H1 (cell line): Measurements from ENCODE around the gene UBTD2. TPM values are rescaled to one million over a fixed set of nuclear protein-coding genes. Genes with fewer than 3 reads are reported as not detected.

Experiments used
- CTCF ChIA-PET: fragments of 300-600 bp; sonication (Branson Sonifier 250); formaldehyde crosslinking; loops from one replicate; lab custom pipeline; 2021; ENCODE audit not compliant: partially characterized antibody; lab: Charles Lee
- POLR2A ChIA-PET: fragments of 300-600 bp; sonication (Branson Sonifier 250); formaldehyde crosslinking; loops from one replicate; lab custom pipeline; 2021; ENCODE audit warnings: inconsistent platforms; ENCODE audit not compliant: partially characterized antibody; lab: Charles Lee
- DNase-seq, 2 experiments: peaks; one replicate each; pipeline versions ENCODE4 v3.0.0 to v3.0.0-alpha.2; 2010 to 2022; ENCODE audit warnings: low spot score in 2 of 2, low read depth in 1 of 2, mixed read lengths in 1 of 2
- FAIRE-seq: peaks from 2 replicates; lab custom pipeline; 2011; peaks lifted over from hg19 to GRCh38; lab: Jason Lieb, UNC
- H2AFZ ChIP-seq: 2 replicates; pipeline ENCODE4 v1.8.1; 2012; ENCODE audit warnings: low read length, inconsistent platforms
- H2AK5ac ChIP-seq: 2 replicates; pipeline ENCODE4 v1.6.1; 2013; ENCODE audit warnings: low read depth, low read length
- H2BK120ac ChIP-seq: replicated peaks from 2 replicates; pipeline ENCODE3; 2013; ENCODE audit warnings: low read depth, low read length, inconsistent platforms
- H2BK12ac ChIP-seq: 2 replicates; pipeline ENCODE4 v1.6.1; 2013; ENCODE audit warnings: low read depth, low read length
- H2BK15ac ChIP-seq: 2 replicates; pipeline ENCODE4 v1.6.1; 2013; ENCODE audit warnings: low read length
- H2BK20ac ChIP-seq: 2 replicates; pipeline ENCODE4 v1.6.1; 2013; ENCODE audit warnings: low read length
- H2BK5ac ChIP-seq: 2 replicates; pipeline ENCODE4 v1.6.1; 2013; ENCODE audit warnings: low read depth, low read length
- H3K14ac ChIP-seq: 2 replicates; pipeline ENCODE4 v1.6.1; 2013; ENCODE audit warnings: inconsistent platforms; ENCODE audit not compliant: insufficient read length
- H3K18ac ChIP-seq: 2 replicates; pipeline ENCODE4 v1.6.1; 2013; ENCODE audit warnings: low read length; ENCODE audit errors: extremely low read depth
- H3K23ac ChIP-seq: 2 replicates; pipeline ENCODE4 v1.6.1; 2013; ENCODE audit warnings: inconsistent platforms; ENCODE audit not compliant: insufficient read length
- H3K23me2 ChIP-seq: 2 replicates; pipeline ENCODE4 v1.6.1; 2013; ENCODE audit warnings: low read depth, low read length
- H3K27ac ChIP-seq: 2 replicates; pipeline ENCODE4 v1.6.1; 2011; ENCODE audit warnings: low read depth, low read length, inconsistent platforms
- H3K27me3 ChIP-seq, 4 experiments: replicated peaks in 1 of 4; 1 replicate in 1 of 4; 2 replicates in 3 of 4; pipeline versions ENCODE4 v1.6.1 to v1.8.1; 2011 to 2013; ENCODE audit warnings: low read length in 3 of 4, mild to moderate bottlenecking in 3 of 4, inconsistent platforms in 2 of 4, mixed read lengths in 2 of 4, moderate library complexity in 1 of 4; ENCODE audit not compliant: control insufficient read depth in 3 of 4, insufficient read depth in 3 of 4; ENCODE audit errors: extremely low read depth in 1 of 4
- H3K36me3 ChIP-seq, 4 experiments: 2 replicates each; pipeline versions ENCODE4 v1.6.1 to v1.8.1; 2011 to 2013; ENCODE audit warnings: mild to moderate bottlenecking in 4 of 4, low read length in 3 of 4, moderate library complexity in 2 of 4, control low read depth in 1 of 4, inconsistent platforms in 1 of 4; ENCODE audit not compliant: insufficient read depth in 4 of 4, control insufficient read depth in 2 of 4
- H3K4ac ChIP-seq: replicated peaks from 2 replicates; pipeline ENCODE3; 2013; ENCODE audit warnings: low read length, low read depth, mixed read lengths, inconsistent platforms; ENCODE audit not compliant: insufficient read length
- H3K4me1 ChIP-seq, 4 experiments: replicated peaks in 1 of 4; 1 replicate in 1 of 4; 2 replicates in 3 of 4; pipeline versions ENCODE4 v1.6.1 to v1.8.1; 2011 to 2013; ENCODE audit warnings: low read length in 3 of 4, inconsistent platforms in 2 of 4, mixed read lengths in 1 of 4; ENCODE audit not compliant: insufficient read depth in 4 of 4, control insufficient read depth in 3 of 4
- H3K4me2 ChIP-seq, 2 experiments: 2 replicates each; pipeline versions ENCODE4 v1.6.1 to v1.8.1; 2011 to 2013; ENCODE audit warnings: low read depth in 2 of 2, low read length in 2 of 2, control low read depth in 1 of 2, inconsistent platforms in 1 of 2, mild to moderate bottlenecking in 1 of 2; ENCODE audit not compliant: insufficient read depth in 1 of 2
- H3K4me3 ChIP-seq, 4 experiments: fragments of 200-600, 300-600 bp in 1 of 4; sonication (generic), shearing (Covaris generic), sonication (Bioruptor Twin) in 1 of 4; 2 replicates each; pipeline versions ENCODE4 v1.5.1 to v1.8.1; 2011 to 2016; ENCODE audit warnings: low read length in 4 of 4, low read depth in 3 of 4, control low read depth in 2 of 4, inconsistent platforms in 2 of 4, mild to moderate bottlenecking in 2 of 4, mixed read lengths in 1 of 4, moderate library complexity in 1 of 4; ENCODE audit not compliant: insufficient read depth in 2 of 4; ENCODE audit errors: extremely low read depth in 1 of 4
- H3K56ac ChIP-seq: replicated peaks from 2 replicates; pipeline ENCODE3; 2013; ENCODE audit warnings: low read depth, mild to moderate bottlenecking, mixed read lengths, low read length, inconsistent platforms; ENCODE audit not compliant: insufficient read length
- H3K79me1 ChIP-seq: 2 replicates; pipeline ENCODE4 v1.6.1; 2013; ENCODE audit warnings: low read depth, low read length, control low read depth
- H3K79me2 ChIP-seq, 2 experiments: 2 replicates each; pipeline versions ENCODE4 v1.6.1 to v1.8.1; 2012 to 2013; ENCODE audit warnings: low read length in 2 of 2, mild to moderate bottlenecking in 2 of 2, inconsistent platforms in 1 of 2; ENCODE audit not compliant: insufficient read depth in 2 of 2, control insufficient read depth in 1 of 2
- H3K9ac ChIP-seq, 4 experiments: replicated peaks in 1 of 4; 1 replicate in 1 of 4; 2 replicates in 3 of 4; pipeline versions ENCODE4 v1.6.1 to v1.8.1; 2011 to 2013; ENCODE audit warnings: low read depth in 3 of 4, low read length in 3 of 4, control low read depth in 2 of 4, mild to moderate bottlenecking in 2 of 4, moderate library complexity in 2 of 4, inconsistent platforms in 1 of 4; ENCODE audit errors: extremely low read depth in 1 of 4
- H3K9me3 ChIP-seq, 2 experiments: 2 replicates each; pipeline versions ENCODE4 v1.6.1 to v1.8.1; 2012 to 2013; ENCODE audit warnings: mild to moderate bottlenecking in 2 of 2, moderate library complexity in 2 of 2, control low read depth in 1 of 2, inconsistent platforms in 1 of 2, low read depth in 1 of 2, low read length in 1 of 2, mixed read lengths in 1 of 2; ENCODE audit not compliant: insufficient read depth in 2 of 2
- H4K20me1 ChIP-seq, 2 experiments: replicated peaks in 1 of 2; 2 replicates each; pipeline versions ENCODE3 to v1.8.1; 2011 to 2013; ENCODE audit warnings: inconsistent platforms in 2 of 2, low read length in 2 of 2, mild to moderate bottlenecking in 1 of 2; ENCODE audit not compliant: insufficient read depth in 2 of 2, control insufficient read depth in 1 of 2
- H4K5ac ChIP-seq: 2 replicates; pipeline ENCODE4 v1.6.1; 2013; ENCODE audit warnings: low read length, low read depth, mixed read lengths, inconsistent platforms; ENCODE audit not compliant: insufficient read length
- H4K8ac ChIP-seq: 2 replicates; pipeline ENCODE4 v1.8.0; 2013; ENCODE audit warnings: mild to moderate bottlenecking, moderate library complexity, low read length, inconsistent platforms; ENCODE audit not compliant: insufficient read depth; ENCODE audit errors: extremely low read depth
- H4K91ac ChIP-seq: replicated peaks from 2 replicates; pipeline ENCODE3; 2013; ENCODE audit warnings: low read length, mixed read lengths, inconsistent platforms; ENCODE audit not compliant: insufficient read length
- CTBP2 ChIP-seq: IDR thresholded peaks from 2 replicates; pipeline ENCODE4 v1.7.0; 2011; ENCODE audit warnings: borderline replicate concordance, mild to moderate bottlenecking, moderate library complexity, mixed read lengths, low read length; ENCODE audit not compliant: insufficient read depth, insufficient read length
- JUN ChIP-seq: IDR thresholded peaks from 2 replicates; pipeline ENCODE4 v1.6.1; 2011; ENCODE audit warnings: low read depth, mild to moderate bottlenecking, improper control_type of control experiment, low read length
- KDM5A ChIP-seq: fragments of 200-600 bp; IDR thresholded peaks from 2 replicates; pipeline ENCODE4 v1.7.1; 2012; ENCODE audit warnings: mild to moderate bottlenecking, low read length, inconsistent platforms, mixed read lengths
- POLR2AphosphoS5 ChIP-seq: IDR thresholded peaks from 2 replicates; pipeline ENCODE4 v1.6.1; 2011; ENCODE audit warnings: low read depth, low read length
- RXRA ChIP-seq: IDR thresholded peaks from 2 replicates; pipeline ENCODE4 v1.6.1; 2011; ENCODE audit warnings: low read depth, mild to moderate bottlenecking, low read length, moderate library complexity; ENCODE audit not compliant: insufficient read depth
- SIX5 ChIP-seq: IDR thresholded peaks from 2 replicates; pipeline ENCODE4 v1.6.1; 2011; ENCODE audit warnings: mild to moderate bottlenecking, low read depth, low read length
- ZNF274 ChIP-seq: IDR thresholded peaks from 2 replicates; pipeline ENCODE4 v1.7.0; 2012; ENCODE audit warnings: low read length, borderline replicate concordance; ENCODE audit errors: extremely low read depth
- WGBS, 2 experiments: shearing (Covaris generic) in 1 of 2; methylation state at CpG; one replicate each; pipeline versions ENCODE4 v1.1.6 to v1.1.7; 2013 to 2015; ENCODE audit warnings: low lambda C conversion rate in 2 of 2, mixed read lengths in 2 of 2, inconsistent platforms in 1 of 2, low coverage in 1 of 2, missing lambda C conversion rate in 1 of 2; ENCODE audit not compliant: insufficient replicate concordance in 2 of 2, insufficient coverage in 1 of 2, insufficient read length in 1 of 2; ENCODE audit errors: extremely low coverage in 1 of 2, missing lambda C conversion rate in 1 of 2; 5-methylcytosine and 5-hydroxymethylcytosine counted together
- polyA plus RNA-seq, 7 experiments: library from polyadenylated mRNA; depleted of rRNA in 3 of 7; stranded (reverse) in 5 of 7; unstranded in 2 of 7; fragments of >200 nt in 5 of 7; fragments of 200-250 nt in 2 of 7; gene quantifications; 1 replicate in 5 of 7; 2 replicates in 1 of 7; 4 replicates in 1 of 7; pipeline versions ENCODE4 v1.2.1 to v1.2.3, GENCODE V29; 2011 to 2013; ENCODE audit warnings: missing spikeins in 2 of 7, mixed read lengths in 2 of 7
- total RNA-seq: library from RNA; stranded (reverse); fragmentation: NEBNext Ultra II Directional; extraction: Animal tissue kit (Norgen Biotek cat#: 25700); gene quantifications from 2 replicates; pipeline ENCODE4 v1.2.1, GENCODE V29; 2021

UBTD2 gene
- total and polyA plus RNA-seq, 2 of the 8 experiments (the other 6 are each of a cell fraction or from before 2014, with no cell fraction given): 14.5 to 39.2 TPM

GRCh38 chr5:172162987-172163343 is 120.6 kb downstream of the UBTD2 start:
- H3K14ac ChIP-seq: no peak overlapping the region
- ChIA-PET CTCF (interaction anchor here (0.6 to 5.6 kb wide), 5 partner anchors 11 to 356 kb away, joined by 3 to 42 read pairs (median 5); partner anchors contain the start of gene STK10), POLR2A (interaction anchor here (1.2 kb wide), 1 partner anchor 67 kb away, joined by 3 read pairs; no protein-coding TSS in a partner anchor)
- H3K36me3 ChIP-seq: no peaks in the 10 kb centered on the region
- no peaks in the 10 kb centered on the region for H4K20me1 ChIP-seq
- H2BK5ac ChIP-seq: no peak overlapping the region
- H3K23me2 ChIP-seq: no peaks in the 10 kb centered on the region
- H3K4me3 ChIP-seq: no peak overlapping the region
- no peak overlapping the region for H3K56ac ChIP-seq
- H3K9me3 ChIP-seq: no peaks in the 10 kb centered on the region
- no peak overlapping the region for H2BK120ac ChIP-seq
- H3K4me1 ChIP-seq: peaks cover 0 to under 1% (median 0%) of the 10 kb centered on the region in 4 experiments; a peak in 2 of 7 replicates
- H2BK12ac ChIP-seq: no peak overlapping the region
- DNase-seq: no peak
- H4K8ac ChIP-seq: no peak overlapping the region
- H2AK5ac ChIP-seq: no peak overlapping the region
- no peak overlapping the region for H3K27ac ChIP-seq
- no peak overlapping the region for H3K4ac ChIP-seq
- no peak overlapping the region for H3K18ac ChIP-seq
- no peak overlapping the region for H2AFZ ChIP-seq
- H3K79me1 ChIP-seq: peaks cover 7% of the 10 kb centered on the region; the same call in 1 of the 2 replicates
- WGBS, 2 experiments: 85% methylated on average over 5 of the region's 5 CpGs; no CpG with 5 or more reads in 1 of the 2 experiments
- H4K5ac ChIP-seq: no peak overlapping the region
- H2BK20ac ChIP-seq: no peak overlapping the region
- H3K9ac ChIP-seq: no peak overlapping the region
- FAIRE-seq: no peak
- H2BK15ac ChIP-seq: no peak overlapping the region
- H4K91ac ChIP-seq: no peak overlapping the region
- no peak overlapping the region for H3K4me2 ChIP-seq
- H3K23ac ChIP-seq: no peak overlapping the region
- H3K79me2 ChIP-seq: no peaks in the 10 kb centered on the region
- no peaks in the 10 kb centered on the region for H3K27me3 ChIP-seq
- TF ChIP-seq POLR2AphosphoS5 (no peak), ZNF274 (no peak), CTBP2 (no peak), SIX5 (no peak), KDM5A (no peak), RXRA (no peak), JUN (no peak)
